NCI-H524 (cell line): ENCODE measurements around the gene MGAT3.

Experiments used
- DNase-seq, 2 experiments: peaks; one replicate each; lab custom pipeline; 2025; lab: John Stamatoyannopoulos, UW

Gene MGAT3

GRCh38 chr22:39528681-39529486, 72.1 kb downstream of the MGAT3 start:
- DNase-seq = peak; percentile 72 to 89

- DNase-seq = no peak
These were observed 72.7 kb downstream of the MGAT3 start for GRCh38 chr22:39529487-39529851.

- DNase-seq = no peak
These were observed 73.3 kb downstream of the MGAT3 start for GRCh38 chr22:39530116-39530515.

GRCh38 chr22:39530692-39531331, 74.0 kb downstream of the MGAT3 start:
- peak; percentile 35 to 67 for DNase-seq

DNA sequence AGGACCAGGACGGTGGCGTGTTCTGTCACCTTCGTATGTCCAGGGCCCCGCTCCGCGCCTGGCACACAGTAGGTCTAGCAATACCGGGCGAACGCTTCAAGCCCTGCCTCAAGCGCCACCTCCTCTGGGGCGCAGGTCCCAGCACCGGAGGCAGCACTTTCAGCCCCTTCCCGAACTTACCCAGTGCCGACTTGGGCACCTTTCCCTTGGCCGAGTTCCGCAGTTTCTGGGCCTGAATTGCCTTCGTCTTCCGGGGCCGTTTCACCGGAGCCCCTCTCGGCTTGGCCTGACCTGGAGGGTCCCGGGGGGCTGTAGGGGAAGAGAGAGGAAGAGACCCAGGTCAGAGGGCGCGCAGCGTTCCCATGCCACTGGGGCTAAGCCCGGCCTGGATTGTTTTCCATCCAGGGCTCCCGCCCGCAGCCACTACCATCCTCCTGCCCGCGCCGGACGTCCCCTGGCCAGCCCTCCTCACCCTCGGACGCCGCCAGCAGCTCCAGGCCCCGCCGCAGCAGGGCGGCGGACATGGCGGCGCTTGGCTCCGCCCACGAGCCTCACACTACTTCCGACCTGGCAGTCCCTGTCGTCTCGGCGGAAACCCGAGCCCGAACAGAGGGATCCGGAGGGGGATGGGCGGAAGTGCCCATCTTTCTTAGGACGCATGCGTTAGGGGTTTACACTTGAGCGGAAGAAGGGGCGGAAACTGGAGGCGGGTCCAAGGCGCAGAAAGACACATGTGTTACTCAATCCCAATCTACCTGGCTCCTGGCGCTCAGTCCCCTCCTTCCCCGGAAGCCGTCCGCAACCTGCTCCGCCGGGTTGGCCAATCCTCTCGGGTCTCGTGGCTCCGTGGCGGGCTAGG, 75.6 kb downstream of the MGAT3 start, which contains the start of gene RPS19BP1:
TSS of gene RPS19BP1 (minus strand) at position 534 of the 859 bp plus-strand sequence. CDS start at position 524, 10 bp downstream.
- peak; percentile 100 for DNase-seq

GRCh38 chr22:39534092-39534506, 77.3 kb downstream of the MGAT3 start:
- DNase-seq = peak in 1 of 2 experiments; percentile 28

- DNase-seq = peak; percentile 42 to 79
These were observed 78.0 kb downstream of the MGAT3 start for GRCh38 chr22:39534591-39535356.

GRCh38 chr22:39535357-39535725, 78.5 kb downstream of the MGAT3 start:
- no peak for DNase-seq

GRCh38 chr22:39535831-39536449, 79.1 kb downstream of the MGAT3 start:
- DNase-seq = no peak

GRCh38 chr22:39536711-39537110, 79.9 kb downstream of the MGAT3 start:
- DNase-seq = no peak

DNA sequence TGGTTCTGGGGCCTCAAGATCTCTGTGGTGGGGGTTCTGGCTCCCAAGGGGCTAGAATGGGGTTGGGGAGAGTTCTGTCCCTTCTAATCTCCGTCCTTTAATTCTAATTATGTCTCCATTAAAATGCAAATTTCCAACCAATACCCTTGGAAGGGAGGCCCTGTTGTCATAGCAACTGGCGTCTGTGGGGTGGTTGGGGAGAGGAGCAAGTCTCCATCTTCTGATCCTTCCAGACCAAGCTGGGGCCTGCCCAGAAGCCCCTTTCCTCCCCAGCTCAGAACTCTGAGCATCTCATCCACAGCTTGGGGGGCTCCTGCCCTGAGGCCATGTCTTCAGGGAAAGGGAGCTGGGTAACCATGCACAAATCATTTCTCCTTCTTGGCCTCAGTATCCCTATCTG, 81.2 kb downstream of the MGAT3 start:
- no peak for DNase-seq
